ENCODE results near the gene ANGPT4.
"Not testable (repeated sequence)": the region's sequence is repeated elsewhere in the genome, so short reads cannot be mapped to it uniquely, and the experiment has no call there.

Gene ANGPT4

DNA sequence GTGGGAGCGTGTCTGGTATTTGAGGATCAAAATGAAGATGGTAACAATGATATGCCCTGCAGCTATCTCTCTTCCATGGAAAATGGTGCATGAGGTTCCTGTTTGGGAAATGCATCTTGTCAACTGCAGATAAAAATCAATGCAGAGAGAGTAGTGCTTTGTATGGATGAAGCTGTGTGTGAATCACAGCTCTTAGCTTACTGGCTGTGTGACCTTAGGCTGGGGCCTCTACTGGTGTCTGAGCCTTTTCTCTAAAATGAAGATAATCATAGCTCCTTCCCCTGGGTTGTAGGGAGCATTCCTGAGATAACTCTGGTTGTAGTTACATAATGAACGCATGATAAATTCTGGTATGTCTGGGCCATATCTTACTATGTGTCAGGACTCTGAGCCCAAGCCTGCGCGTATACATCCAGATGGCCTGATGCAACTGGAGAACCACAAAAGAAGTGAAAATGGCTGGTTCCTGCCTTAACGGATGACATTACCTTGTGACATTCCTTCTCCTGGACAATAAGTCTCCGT, 19.6 kb downstream of the ANGPT4 start:
- no peaks in the 10 kb centered on the region for H3K79me2 ChIP-seq (ENCODE audit: low read length)
- H3K4me1 ChIP-seq (ENCODE audit: low read length): no peaks in the 10 kb centered on the region
- H3K27me3 ChIP-seq (ENCODE audit: low read depth, low read length): peaks cover 6% of the 10 kb centered on the region; the same call in 1 of the 2 replicates
- no peak overlapping the region for H3K4me3 ChIP-seq (ENCODE audit: low read length)
- H2AFZ ChIP-seq (ENCODE audit: low read depth, low read length): no peak overlapping the region
- no peaks in the 10 kb centered on the region for H3K36me3 ChIP-seq (replicated peaks; ENCODE audit: low read depth, low read length)
- TF ChIP-seq, protein P1, sequence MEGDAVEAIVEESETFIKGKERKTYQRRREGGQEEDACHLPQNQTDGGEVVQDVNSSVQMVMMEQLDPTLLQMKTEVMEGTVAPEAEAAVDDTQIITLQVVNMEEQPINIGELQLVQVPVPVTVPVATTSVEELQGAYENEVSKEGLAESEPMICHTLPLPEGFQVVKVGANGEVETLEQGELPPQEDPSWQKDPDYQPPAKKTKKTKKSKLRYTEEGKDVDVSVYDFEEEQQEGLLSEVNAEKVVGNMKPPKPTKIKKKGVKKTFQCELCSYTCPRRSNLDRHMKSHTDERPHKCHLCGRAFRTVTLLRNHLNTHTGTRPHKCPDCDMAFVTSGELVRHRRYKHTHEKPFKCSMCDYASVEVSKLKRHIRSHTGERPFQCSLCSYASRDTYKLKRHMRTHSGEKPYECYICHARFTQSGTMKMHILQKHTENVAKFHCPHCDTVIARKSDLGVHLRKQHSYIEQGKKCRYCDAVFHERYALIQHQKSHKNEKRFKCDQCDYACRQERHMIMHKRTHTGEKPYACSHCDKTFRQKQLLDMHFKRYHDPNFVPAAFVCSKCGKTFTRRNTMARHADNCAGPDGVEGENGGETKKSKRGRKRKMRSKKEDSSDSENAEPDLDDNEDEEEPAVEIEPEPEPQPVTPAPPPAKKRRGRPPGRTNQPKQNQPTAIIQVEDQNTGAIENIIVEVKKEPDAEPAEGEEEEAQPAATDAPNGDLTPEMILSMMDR (IDR thresholded peaks at IDR 0.05; ENCODE audit: low read depth, low read length): no peak
- TF ChIP-seq EZH2phosphoT487 (IDR thresholded peaks at IDR 0.05; ENCODE audit: low read depth): no peak
- H3K27ac ChIP-seq (ENCODE audit: low read length): no peak overlapping the region
- H4K20me1 ChIP-seq (ENCODE audit: insufficient read depth, low read length): no peaks in the 10 kb centered on the region
- H3K9ac ChIP-seq (ENCODE audit: low read length): no peak overlapping the region
- no peak overlapping the region for H3K4me2 ChIP-seq (ENCODE audit: low read length)
- no peaks in the 10 kb centered on the region for H3K9me3 ChIP-seq (ENCODE audit: insufficient read depth, low read length)

DNA sequence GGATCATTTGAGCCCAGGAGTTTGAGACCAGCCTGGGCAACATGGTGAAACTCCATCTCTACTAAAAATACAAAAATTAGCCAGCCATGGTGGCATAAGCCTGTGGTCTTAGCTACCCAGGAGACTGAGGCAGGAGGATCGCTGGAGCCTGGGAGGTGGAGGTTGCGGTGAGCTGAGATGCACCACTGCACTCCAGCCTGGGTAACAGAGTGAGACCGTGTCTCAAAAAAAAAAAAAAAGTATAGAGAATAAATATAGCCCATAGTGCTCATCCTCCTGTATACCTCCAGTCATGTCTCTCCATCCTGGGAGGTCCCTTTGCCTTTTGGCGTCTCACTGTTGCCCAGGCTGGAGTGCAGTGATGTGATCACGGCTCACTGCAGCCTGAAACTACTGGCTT, 23.8 kb downstream of the ANGPT4 start:
- H3K9ac ChIP-seq (ENCODE audit: low read length); H3K4me3 ChIP-seq (ENCODE audit: low read length); H3K79me2 ChIP-seq (ENCODE audit: low read length); H3K9me3 ChIP-seq (ENCODE audit: insufficient read depth, low read length); H3K4me1 ChIP-seq (ENCODE audit: low read length); H3K36me3 ChIP-seq (replicated peaks; ENCODE audit: low read depth, low read length); H3K27me3 ChIP-seq (ENCODE audit: low read depth, low read length); H2AFZ ChIP-seq (ENCODE audit: low read depth, low read length); H4K20me1 ChIP-seq (ENCODE audit: insufficient read depth, low read length); H3K27ac ChIP-seq (ENCODE audit: low read length); H3K4me2 ChIP-seq (ENCODE audit: low read length): not testable (repeated sequence)

DNA sequence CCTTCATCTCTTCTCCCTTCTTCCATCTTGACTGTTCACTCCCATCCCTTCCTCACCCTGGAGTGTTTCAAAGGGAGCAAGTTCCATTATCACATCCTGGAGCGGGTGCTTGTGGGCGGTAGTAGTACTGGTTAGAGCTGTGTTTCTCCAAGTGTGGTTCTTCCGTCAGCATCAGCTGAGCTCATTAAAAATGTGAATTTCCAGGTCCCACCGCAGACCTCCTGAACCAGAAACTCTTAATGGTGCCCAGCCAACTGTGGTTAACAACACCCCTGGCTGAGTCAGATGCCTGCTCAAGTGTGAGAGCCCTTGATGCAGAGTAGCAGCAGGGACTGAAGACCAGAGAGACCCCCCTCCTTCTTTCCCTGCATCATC, 24.4 kb downstream of the ANGPT4 start:
- H2AFZ ChIP-seq (ENCODE audit: low read depth, low read length): no peak overlapping the region
- H3K4me1 ChIP-seq (ENCODE audit: low read length): no peaks in the 10 kb centered on the region
- no peak overlapping the region for H3K4me3 ChIP-seq (ENCODE audit: low read length)
- peaks cover 6% of the 10 kb centered on the region; the same call in 1 of the 2 replicates for H3K27me3 ChIP-seq (ENCODE audit: low read depth, low read length)
- H3K4me2 ChIP-seq (ENCODE audit: low read length): no peak overlapping the region
- no peaks in the 10 kb centered on the region for H3K9me3 ChIP-seq (ENCODE audit: insufficient read depth, low read length)
- H3K27ac ChIP-seq (ENCODE audit: low read length): no peak overlapping the region
- H3K9ac ChIP-seq (ENCODE audit: low read length): no peak overlapping the region
- no peaks in the 10 kb centered on the region for H3K79me2 ChIP-seq (ENCODE audit: low read length)
- H3K36me3 ChIP-seq (replicated peaks; ENCODE audit: low read depth, low read length): no peaks in the 10 kb centered on the region
- no peaks in the 10 kb centered on the region for H4K20me1 ChIP-seq (ENCODE audit: insufficient read depth, low read length)
- TF ChIP-seq, protein P1 (IDR thresholded peaks at IDR 0.05; ENCODE audit: low read depth, low read length): no peak
- no peak for TF ChIP-seq EZH2phosphoT487 (IDR thresholded peaks at IDR 0.05; ENCODE audit: low read depth)

DNA sequence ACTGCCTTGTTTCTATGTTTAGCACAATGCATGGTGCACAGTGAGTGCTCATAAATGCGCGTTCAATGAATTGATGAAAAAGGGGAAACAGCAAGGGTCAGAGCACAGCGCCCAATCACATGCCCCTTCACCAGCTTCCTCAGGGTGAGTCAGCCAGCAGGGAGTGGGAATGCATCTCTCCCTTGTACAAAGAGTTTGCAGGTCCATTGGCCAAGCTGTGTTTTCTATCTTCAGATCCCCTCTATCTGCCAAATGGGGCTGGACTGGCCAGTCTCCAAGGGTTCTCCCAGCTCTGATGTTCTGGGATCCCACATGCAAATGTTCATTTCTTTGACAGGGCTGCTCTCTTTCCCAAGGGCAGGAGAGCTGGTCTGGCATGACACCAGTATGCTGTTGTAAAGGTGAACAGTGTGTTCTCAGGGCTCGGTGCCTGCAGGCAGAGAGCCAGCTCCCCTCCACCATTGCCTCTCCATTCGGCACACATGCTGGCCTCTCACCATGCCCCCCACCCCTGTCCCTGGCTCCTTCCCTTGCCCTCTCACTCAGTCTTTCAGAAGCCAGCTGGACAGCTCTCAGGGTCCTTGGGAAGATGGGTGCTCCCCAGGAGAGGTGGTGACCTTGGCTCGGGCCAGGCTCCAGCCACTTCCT, 25.0 kb downstream of the ANGPT4 start:
- no peaks in the 10 kb centered on the region for H3K9me3 ChIP-seq (ENCODE audit: insufficient read depth, low read length)
- no peaks in the 10 kb centered on the region for H3K4me1 ChIP-seq (ENCODE audit: low read length)
- H3K4me3 ChIP-seq (ENCODE audit: low read length): no peak overlapping the region
- no peaks in the 10 kb centered on the region for H3K79me2 ChIP-seq (ENCODE audit: low read length)
- no peak overlapping the region for H2AFZ ChIP-seq (ENCODE audit: low read depth, low read length)
- no peaks in the 10 kb centered on the region for H4K20me1 ChIP-seq (ENCODE audit: insufficient read depth, low read length)
- 0 out of 2 replicates have a peak, but pooled peaks cover 6% of the 10 kb centered on the region for H3K27me3 ChIP-seq (ENCODE audit: low read depth, low read length)
- no peak overlapping the region for H3K9ac ChIP-seq (ENCODE audit: low read length)
- TF ChIP-seq, protein P1 (IDR thresholded peaks at IDR 0.05; ENCODE audit: low read depth, low read length): no peak
- TF ChIP-seq EZH2phosphoT487 (IDR thresholded peaks at IDR 0.05; ENCODE audit: low read depth): no peak
- H3K27ac ChIP-seq (ENCODE audit: low read length): no peak overlapping the region
- H3K4me2 ChIP-seq (ENCODE audit: low read length): no peak overlapping the region
- H3K36me3 ChIP-seq (replicated peaks; ENCODE audit: low read depth, low read length): no peaks in the 10 kb centered on the region
